Measurements from ENCODE around the gene IL20RA.
"Not testable (repeated sequence)": the region's sequence is repeated elsewhere in the genome, so short reads cannot be mapped to it uniquely, and the experiment has no call there.

IL20RA gene, protein sequence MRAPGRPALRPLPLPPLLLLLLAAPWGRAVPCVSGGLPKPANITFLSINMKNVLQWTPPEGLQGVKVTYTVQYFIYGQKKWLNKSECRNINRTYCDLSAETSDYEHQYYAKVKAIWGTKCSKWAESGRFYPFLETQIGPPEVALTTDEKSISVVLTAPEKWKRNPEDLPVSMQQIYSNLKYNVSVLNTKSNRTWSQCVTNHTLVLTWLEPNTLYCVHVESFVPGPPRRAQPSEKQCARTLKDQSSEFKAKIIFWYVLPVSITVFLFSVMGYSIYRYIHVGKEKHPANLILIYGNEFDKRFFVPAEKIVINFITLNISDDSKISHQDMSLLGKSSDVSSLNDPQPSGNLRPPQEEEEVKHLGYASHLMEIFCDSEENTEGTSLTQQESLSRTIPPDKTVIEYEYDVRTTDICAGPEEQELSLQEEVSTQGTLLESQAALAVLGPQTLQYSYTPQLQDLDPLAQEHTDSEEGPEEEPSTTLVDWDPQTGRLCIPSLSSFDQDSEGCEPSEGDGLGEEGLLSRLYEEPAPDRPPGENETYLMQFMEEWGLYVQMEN

DNA sequence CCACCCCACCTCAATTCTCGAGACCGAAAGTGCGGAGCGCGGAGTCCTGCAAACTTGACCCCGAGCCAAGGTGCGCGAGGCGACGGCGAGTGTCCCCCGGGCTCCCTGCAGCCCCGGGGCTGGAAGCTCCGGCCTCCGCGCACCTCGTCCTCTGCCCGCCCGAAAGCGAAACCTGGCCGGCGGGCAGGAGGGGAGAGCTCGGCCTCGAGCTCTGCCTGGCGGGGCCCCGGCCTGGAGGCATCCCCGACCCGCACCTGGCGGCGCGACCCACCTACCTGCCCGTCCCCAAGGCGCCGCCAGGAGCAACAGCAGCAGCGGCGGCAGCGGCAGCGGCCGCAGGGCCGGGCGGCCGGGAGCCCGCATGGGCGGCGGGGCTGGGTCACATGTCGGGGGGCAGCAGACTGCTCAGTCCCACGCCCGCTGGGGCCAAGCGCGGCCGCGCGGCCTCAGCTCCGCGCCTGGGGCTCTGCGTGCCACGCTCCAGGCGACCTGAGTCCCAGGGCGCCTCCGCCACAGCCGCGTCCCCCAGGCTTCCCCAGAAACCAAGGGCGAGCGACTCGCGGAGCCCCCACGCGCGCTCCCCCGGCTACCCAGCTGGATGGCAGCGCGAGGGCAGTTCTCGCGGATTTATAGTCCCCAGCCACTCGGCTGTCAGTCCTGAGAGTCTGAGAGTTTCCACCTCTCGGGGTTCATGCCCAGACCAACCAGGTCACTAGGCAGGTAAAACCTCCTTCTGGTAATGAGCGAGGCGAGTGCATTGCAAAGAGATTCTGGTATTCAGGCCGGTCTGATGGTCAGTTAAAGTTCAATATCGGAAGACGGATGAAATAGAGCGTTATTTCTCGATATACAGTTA lies at the start of gene IL20RA:
Gene IL20RA (minus strand): TSS at position 600 of the 856 bp plus-strand sequence. CDS start 237 bp downstream, at position 363.
- no peak for DNase-seq (ENCODE audit: low read depth)

DNA sequence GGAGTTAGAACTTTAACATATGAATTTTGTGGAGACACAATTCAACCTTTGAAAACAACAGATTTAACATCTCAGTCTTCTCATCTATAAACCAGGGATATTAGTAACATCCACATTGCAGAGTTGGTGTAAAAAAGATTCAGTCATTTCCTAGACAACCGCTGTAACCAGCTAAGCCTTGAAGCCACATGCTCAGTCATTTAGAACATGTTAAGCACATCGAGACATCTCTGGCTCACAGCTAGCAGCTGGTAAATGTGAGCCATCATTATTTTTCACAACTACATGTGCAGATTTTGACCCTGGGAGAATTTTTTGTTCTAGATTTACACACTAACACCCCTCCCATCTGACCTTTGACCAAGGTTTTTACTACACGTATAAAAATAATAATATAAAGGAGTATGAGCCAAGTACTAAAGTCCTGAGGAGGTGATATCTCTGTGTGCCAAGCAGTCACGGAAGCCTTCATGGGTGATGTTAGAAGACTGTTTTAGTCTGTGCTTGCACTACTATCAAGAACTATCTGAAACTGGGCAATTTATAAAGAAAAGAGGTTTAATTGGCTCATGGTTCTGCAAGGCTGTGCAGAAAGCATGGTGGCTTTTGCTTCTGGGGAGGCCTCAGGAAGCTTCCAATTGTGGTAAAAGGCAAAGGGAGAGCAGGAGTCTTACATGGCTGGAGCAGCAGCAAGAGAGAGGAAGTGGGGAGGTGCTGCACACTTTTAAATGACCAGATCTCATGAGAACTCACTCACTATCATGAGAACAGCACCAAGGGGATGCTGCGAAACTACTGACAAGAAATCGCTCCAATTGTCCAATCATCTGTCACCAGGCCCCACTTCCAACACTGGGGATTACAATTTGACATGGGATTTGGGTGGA lies 48.7 kb upstream of the IL20RA start:
- no peak for DNase-seq (ENCODE audit: low read depth)

DNA sequence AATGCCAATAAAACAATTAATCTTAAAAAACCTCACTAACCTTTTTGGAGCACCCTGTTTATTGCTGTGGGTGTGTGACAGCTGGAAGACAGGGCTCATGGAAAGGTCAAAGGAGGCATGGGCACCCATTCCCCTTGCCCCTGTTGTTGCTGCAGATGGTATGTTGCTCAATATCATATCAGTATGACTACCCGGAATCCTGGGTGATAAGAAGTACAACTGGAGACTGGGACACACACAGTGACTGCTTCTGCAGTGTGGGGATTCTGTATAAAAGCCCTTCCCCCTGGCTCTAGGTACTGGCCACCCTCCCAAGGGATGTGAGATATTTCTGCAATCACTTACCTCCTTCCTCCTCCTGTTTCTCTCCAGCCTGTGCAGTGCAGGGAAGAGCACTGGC lies 47.3 kb upstream of the IL20RA start:
- DNase-seq (ENCODE audit: low read depth) = no peak

DNA sequence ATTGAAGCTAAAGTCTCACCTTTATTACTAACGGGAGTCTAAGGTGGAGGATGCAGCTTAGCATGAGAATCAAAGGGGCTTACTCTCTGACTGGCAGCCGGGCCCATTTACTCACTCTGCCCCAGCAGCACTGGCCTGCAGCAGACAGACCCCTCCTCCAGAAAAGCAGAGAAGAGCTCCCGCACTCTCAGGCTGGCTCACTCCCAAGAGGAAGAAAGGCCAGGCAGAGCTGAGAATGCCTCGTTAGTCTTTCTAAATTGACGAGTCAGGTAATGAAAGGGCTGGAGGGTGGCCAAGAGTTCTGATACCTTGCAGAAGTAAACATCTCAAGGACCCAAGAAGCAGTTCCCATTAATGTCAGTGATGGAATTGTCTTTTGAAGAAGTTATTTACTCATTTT lies 44.5 kb upstream of the IL20RA start:
- no peak for DNase-seq (ENCODE audit: low read depth)

DNA sequence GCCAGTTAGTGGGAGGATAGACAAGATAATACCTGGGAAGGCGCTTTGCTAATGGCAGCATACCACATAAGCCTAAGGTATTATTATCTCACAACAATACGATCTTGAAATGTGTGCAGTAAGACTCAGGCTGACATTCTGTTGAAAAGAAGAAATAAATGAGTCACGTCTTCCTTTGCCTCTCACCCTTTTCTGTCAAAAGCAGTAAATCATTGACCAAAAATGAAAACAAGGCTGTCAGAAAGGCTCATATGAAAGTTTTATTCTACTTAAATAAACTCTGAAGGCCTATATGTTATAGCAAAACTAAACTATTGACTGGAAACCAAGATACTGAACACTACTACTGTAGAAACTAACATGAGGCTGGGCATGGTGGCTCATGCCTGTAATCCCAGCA lies 43.1 kb upstream of the IL20RA start:
- no peak for DNase-seq (ENCODE audit: low read depth)

DNA sequence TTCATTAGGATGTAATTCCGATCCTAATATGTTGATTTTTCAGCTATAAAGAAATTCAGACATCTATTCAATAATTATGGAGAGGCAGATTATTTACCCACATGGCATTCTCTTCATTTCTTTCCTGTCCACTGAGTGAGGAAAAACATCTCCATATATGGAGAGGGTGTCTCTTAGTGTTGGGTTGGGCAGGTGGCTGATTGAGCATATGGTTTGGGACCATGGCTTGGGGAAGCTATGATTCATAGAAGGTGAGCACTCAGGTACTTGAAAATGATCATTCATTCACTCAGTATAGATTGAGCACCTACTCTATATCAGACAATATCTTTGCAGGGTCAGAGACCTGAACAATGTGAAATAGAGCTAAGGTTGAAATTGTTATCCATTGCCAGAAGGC lies 41.3 kb upstream of the IL20RA start:
- DNase-seq (ENCODE audit: low read depth) = no peak

DNA sequence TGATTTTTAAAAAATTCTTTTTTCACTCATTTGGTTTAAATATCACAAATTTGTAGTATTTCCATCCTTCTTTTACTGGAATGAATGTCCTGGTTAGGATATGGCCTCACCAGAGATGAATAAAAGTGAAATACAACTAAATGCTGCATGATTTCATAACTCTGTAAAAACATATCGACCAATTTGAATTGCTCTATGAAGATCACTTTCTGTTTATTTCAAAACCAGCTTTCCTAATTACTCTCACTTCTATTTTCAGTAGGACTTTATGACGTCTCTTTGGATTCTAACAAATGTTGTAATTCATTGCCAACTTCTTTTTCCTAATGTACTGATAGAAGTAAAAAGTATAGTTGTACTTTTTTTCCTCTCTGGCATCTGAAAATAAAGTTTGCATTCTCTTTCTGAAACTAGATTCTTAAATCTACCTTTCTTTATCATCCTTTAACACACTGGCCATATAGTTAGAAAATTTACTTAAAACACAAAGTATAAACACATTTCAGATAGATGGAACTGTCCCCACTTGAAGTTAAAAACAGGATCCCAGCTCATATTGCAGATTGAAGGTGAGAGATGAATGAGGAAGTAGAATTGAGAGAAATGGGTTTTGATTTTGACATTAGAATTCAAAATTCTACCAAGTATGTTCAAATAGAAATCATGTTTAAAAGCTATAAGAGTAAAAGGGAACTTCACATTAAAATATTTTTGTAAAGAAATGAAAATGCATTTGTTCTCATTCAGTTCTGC lies 40.3 kb upstream of the IL20RA start:
- no peak for DNase-seq (ENCODE audit: low read depth)

DNA sequence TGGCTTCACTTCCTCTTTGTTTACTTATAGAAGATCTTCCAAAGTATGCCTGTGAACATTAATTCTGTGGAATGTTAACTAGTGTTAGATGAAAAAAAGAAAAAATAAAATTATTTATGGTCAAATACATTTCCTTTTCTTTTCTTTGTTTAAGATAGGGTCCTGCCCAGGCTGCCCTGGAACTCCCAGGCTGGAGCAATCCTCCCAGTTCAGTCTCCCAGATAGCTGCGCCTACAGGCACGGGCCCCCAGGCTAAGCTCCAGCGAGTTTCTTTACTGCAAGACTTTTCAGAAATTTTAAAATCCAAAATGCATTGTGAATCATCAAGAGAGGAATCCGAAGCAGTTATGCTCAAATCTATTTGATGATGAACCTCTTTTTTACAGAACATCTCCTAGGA lies 39.3 kb upstream of the IL20RA start:
- no peak for DNase-seq (ENCODE audit: low read depth)

DNA sequence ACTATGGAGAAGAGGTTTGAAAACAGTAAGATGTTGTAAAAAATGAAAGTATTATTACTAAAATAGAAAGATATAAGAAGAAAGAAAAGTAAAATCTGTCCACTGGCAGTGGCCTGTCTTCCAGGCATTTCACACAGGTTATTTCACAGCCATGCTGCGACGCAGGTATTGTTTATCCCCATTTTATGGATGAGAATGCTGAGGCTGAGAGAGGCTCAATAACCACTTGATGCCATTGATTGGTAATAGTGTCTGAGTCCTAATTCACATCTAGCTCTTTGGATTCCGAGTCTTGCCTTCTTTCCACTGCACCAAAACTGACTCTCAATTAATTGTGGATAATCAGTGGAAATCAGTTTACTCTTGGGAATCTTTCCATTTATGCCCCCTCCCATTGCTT lies 37.2 kb upstream of the IL20RA start:
- DNase-seq (ENCODE audit: low read depth) = no peak

DNA sequence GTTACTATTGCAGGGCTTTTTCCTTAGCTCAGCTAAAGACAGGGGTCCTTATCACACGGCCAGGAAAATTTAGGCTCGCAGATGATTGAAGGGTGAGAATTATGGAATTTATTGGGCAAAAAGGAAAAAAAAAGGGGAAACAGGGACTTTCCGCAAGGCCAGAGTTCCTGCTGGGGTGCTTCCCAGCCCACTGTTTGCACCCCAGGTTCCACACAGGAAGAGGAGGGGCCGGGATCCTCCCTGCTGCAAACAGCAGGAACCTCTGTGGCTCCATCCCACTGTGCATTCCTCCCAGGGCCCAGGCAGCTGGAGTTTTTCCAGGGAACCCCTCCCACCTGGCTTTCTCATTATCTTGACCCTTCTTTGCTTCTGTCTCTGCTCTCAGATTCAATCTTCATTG lies 35.9 kb upstream of the IL20RA start:
- no peak for DNase-seq (ENCODE audit: low read depth)

DNA sequence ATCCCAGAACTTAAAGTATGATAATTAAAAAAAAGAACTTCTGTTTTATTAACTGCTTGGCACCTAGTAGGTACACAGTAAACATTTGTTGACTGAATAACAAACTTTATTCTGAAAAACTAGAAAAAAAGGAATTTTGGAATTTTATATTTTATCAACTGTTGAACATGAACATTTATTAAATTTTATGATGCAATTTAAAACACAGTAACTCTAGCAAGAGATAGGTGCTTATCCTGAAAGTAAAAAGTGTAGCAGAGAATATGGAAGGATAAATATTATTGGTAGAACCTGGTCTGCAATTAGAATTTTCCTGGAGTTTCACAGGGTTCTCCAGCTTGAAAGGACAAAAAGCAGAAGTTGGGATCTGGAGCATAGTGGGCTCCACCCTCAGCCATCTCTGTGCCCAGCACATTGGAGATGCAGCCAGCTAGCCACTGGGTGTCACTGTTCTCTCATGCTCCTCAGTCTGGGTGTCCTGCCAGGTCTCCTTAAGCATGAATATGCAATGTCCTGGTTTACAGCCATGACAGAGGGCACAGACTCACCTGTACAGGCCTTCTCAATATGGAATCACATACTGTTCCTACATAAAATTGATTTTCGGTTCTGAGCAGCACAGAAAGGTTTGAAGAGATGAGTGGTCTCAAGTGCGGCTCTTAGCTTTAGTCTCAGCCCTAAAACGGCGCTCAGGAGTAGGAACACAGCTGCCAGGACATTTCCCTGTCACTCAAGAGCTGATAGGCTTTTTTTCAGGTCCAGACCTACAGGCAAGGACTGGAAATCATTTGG lies 31.7 kb upstream of the IL20RA start:
- peak; percentile 33 for DNase-seq (ENCODE audit: low read depth)

DNA sequence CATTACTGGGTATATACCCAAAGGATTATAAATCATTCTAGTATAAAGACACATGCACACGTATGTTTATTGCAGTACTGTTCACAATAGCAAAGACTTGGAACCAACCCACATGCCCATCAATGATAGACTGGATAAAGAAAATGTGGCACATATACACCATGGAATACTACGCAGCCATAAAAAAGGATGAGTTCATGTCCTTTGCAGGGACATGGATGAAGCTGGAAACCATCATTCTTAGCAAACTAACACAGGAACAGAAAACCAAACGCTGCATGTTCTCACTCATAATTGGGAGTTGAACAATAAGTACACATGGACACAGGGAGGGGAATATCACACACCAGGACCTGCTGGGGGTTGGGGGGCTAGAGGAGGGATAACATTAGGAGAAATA lies 31.0 kb upstream of the IL20RA start:
- DNase-seq (ENCODE audit: low read depth) = not testable (repeated sequence)

DNA sequence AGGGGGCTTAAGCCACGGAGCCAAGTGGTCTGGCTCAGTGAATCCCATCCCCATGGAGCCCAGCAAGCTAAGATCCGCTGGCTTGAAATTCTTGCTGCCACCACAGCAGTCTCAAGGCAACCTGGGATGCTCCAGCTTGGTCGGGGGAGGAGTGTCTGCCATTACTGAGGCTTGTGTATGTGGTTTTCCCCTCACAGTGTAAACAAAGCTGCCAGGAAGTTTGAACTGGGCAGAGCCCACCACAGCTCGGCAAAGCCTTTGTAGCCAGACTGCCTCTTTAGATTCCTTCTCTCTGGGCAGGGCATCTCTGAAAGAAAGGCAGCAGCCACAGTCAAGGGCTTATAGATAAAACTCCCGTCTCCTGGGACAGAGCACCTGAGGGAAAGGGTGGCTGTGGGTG lies 25.5 kb upstream of the IL20RA start:
- no peak for DNase-seq (ENCODE audit: low read depth)

DNA sequence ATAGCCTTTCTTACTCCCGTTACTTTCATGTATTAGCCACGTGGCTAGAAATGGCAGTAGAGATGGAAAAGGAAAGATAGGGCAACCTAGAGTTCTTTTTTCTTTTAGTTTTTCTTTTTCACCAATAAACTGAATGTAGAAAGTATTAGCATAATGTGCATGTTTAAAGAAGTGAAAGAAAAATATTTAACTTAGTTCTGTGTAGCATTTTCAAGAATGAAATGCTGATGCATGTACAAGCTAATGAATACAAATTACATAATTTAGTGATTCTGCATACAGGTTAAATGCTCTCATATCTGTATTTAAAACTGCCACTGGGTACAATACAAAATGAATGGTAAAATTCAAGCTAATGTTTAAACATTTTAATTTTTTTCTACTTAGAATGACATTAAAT lies 22.6 kb upstream of the IL20RA start:
- DNase-seq (ENCODE audit: low read depth) = no peak

DNA sequence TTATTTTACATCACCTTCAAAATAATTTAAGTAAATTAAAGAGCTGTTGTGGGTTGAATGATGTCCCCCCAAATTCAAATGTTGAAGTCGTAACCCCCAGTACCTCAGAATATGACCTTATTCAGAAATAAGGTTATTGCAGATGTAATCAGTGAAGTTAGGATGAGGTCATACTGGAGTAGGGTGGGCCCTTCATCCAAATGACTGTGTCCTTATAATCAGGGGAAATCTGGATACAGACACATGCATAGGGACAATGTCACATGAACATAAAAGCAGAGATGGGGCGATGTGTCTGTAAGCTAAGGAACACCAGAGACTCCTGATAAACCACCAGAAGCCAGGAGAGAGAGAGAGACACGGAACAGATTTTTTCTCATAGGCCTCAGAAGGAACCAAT lies 13.3 kb upstream of the IL20RA start:
- DNase-seq (ENCODE audit: low read depth) = no peak

DNA sequence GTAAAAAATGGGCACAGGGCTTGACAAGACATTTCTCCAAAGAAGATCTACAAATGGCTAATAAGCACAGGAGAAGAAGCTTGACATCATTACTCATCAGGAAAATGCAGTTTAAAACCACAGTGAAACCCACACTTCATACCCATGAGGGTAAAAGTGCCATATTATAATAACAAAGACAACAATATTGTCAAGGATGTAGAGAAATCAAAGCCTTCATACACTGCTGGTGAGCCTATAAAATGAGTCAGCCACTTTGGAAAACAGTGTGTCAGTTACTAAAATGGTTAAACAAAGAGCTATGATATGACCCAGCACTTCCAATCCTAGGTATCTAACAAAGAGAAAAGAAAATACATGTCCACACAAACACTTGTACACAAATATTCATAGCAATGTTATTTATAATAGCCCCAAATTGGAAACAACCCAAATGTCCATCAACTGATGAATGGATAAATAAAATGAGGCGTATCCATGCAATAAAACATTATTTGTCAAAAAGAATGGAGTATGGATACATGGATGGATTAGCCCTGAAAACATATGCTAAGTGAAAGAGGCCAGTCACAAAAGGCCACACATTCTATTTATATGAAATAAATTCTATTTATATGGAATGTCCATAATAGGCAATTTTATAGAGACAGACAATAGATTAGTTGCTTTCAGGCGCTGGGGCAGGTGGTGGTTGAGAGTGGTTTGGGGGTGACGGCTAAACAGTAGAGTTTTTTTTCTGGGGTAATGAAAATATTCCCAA lies 11.5 kb upstream of the IL20RA start:
- DNase-seq (ENCODE audit: low read depth) = no peak

DNA sequence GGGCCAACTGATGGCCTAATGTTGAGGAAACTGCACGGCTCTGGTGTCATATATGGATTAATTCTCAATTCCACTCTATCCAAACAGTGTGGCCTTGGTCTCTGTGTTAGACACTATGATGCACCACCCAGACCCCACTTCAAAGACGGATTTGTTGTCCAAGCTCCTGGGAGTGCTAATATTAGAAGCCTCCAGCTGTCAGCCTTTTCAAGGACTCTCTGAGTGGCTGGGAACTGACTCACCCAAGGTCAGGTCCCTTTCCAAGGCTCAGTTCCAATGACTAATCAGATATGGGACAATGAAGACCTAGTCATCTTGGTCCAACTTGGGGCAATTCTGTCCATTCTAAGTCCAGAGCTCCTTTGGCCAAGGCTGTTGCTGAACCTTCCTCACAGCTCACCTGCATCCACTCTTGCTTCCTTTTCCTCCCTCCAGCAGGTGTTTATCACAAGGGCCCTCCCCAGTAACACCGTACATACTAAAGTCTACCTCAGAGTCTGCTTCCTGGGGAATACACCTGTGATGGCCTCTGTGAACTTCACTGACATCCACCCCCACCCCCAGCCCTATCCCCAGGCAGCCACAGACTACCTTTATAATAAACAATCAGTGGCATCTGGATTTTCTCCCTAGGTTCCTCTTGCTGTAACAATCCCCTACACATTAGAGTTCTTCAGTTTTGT lies 7.2 kb upstream of the IL20RA start:
- DNase-seq (ENCODE audit: low read depth) = no peak

DNA sequence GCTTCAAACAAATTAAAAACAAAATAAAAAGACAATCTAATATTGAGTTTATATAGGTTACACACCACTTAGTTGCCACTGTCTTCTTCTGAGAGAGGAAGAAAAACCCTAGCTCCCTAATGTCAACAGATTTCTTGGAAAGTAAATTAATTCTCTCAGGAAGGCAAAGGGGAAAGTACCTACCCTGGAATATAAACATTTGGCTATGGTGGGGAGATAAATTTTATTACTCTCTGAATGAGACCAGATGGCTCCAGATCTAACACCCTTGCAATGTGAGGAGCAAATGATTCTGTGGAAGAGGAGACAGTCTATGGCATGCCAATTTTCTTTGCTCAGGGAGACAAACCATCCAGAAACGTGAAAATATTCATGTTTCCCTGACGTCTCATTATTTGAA lies 4.3 kb upstream of the IL20RA start:
- no peak for DNase-seq (ENCODE audit: low read depth)

DNA sequence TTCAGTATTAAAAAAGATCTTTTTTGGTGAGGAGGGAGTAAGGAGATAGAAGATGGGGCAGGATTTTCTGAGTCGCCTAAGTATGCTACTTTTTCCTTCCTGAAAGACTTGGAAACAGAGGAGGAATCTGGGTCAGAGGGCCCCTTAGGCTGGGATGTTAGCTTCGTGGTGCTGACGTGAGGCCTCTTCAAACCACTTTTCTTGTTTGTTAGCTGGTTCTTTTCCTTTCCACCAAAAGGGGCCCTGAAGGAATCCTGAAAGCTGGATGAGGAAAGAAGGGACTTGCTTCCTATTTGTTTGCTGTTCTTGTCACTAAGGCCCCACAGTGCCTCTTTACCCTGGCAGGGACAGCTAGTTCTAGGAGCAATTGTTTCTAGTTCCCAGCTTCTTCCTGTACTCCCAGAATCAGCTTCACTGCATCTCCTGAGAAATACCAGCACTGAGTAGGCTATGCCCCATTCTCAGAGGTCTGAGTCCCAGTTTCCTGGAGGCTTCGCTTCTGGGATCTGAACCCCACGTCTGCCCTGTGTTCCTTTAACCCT lies 2.2 kb upstream of the IL20RA start:
- DNase-seq (ENCODE audit: low read depth) = no peak
